DND-41 (cell line): ENCODE results near the gene STK32C.

Experiments
- CTCF ChIP-seq: IDR thresholded peaks from 2 replicates; pipeline ENCODE4 v1.5.1; 2012; ENCODE audit warnings: borderline replicate concordance, low read length, moderate library complexity, mild to moderate bottlenecking; ENCODE audit not compliant: poor library complexity, severe bottlenecking; ENCODE audit errors: extremely low read depth
- EZH2 ChIP-seq: IDR thresholded peaks from 3 replicates; pipeline ENCODE4 v1.6.1; 2012; ENCODE audit warnings: borderline replicate concordance, low read depth, mild to moderate bottlenecking, moderate library complexity, low read length, inconsistent platforms; ENCODE audit not compliant: severe bottlenecking

DNA sequence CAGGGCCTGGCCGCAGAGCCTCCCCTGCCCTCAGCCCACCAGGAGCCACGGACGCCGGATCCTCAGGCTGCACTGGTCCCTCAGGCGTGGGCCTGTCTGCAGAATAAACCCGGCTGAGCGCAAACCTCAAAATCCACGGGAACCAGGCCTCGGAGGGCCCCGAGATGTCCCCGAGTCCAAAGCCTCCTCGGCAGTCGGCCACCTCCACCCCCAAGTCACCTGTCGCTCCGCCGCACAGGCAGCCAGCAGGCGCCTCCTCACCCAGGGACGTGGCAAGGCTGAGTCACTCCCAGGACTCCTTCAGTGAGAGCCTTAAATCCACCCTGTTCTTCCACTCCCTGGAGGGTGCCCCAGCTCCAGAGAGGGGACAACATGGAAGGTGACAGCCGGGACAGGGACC, 33.2 kb downstream of the STK32C start:
- TF ChIP-seq CTCF = no peak
- TF ChIP-seq EZH2 = no peak
